AG04450 (cell line): Measurements from ENCODE around the gene H2AZ2. TPM values are rescaled to one million over a fixed set of nuclear protein-coding genes. Genes with fewer than 3 reads are reported as not detected.
"Not testable (repeated sequence)": the region's sequence is repeated elsewhere in the genome, so short reads cannot be mapped to it uniquely, and the experiment has no call there.

Source experiments
- CTCF ChIA-PET: fragments of 300-600, 350-600 bp; formaldehyde crosslinking; extraction: SDS; loops from one replicate; lab custom pipeline; 2022; ENCODE audit warnings: antibody characterized with exemption, inconsistent platforms; lab: Charles Lee
- POLR2A ChIA-PET: fragments of 350-600 bp; formaldehyde crosslinking; extraction: SDS; loops from one replicate; lab custom pipeline; 2021; ENCODE audit warnings: antibody characterized with exemption, inconsistent platforms; lab: Yijun Ruan, JAX
- DNase-seq: peaks from one replicate; pipeline ENCODE4 v3.0.0-alpha.2; 2011; ENCODE audit warnings: low read depth, low spot score
- H3K27ac ChIP-seq: one replicate; pipeline ENCODE4 v1.5.1; 2012; ENCODE audit warnings: low read depth, low read length, control low read depth
- H3K27me3 ChIP-seq: one replicate; pipeline ENCODE4 v1.6.0; 2012; ENCODE audit warnings: low read length; ENCODE audit not compliant: control insufficient read depth, insufficient read depth
- H3K4me3 ChIP-seq: 2 replicates; pipeline ENCODE4 v1.5.1; 2011; ENCODE audit warnings: mild to moderate bottlenecking, low read depth, low read length, control low read depth
- H3K9me3 ChIP-seq: 2 replicates; pipeline ENCODE4 v1.5.1; 2012; ENCODE audit warnings: low read length; ENCODE audit not compliant: control insufficient read depth, insufficient read depth
- CTCF ChIP-seq: IDR thresholded peaks from 2 replicates; pipeline ENCODE4 v1.5.1; 2011; ENCODE audit warnings: low read depth, low read length, control low read depth, inconsistent platforms
- polyA plus RNA-seq: library from polyadenylated mRNA; depleted of rRNA; stranded (reverse); fragments of >200 nt; gene quantifications from 2 replicates; pipeline ENCODE4 v1.2.3, GENCODE V29; 2011

Gene H2AZ2
- polyA plus RNA-seq, 1 experiment = 164 TPM

- Histone ChIP-seq H3K4me3 (no peak overlapping the region; the same call in 1 of the 2 replicates), H3K9me3 (no peaks in the 10 kb centered on the region), H3K27me3 (no peaks in the 10 kb centered on the region), H3K27ac (peak overlapping the region; percentile 42)
- POLR2A ChIA-PET = interaction anchor here (0.6 to 1.3 kb wide), 4 partner anchors 35 to 81 kb away, joined by 3 to 4 read pairs (median 3); partner anchors contain the start of gene PURB
- CTCF ChIA-PET = interaction anchor here (0.6 to 1.5 kb wide), 4 partner anchors 9 to 261 kb away, joined by 3 to 4 read pairs (median 4); no protein-coding TSS in a partner anchor
- DNase-seq = no peak
- TF ChIP-seq CTCF = no peak
These were observed 1.5 kb upstream of the H2AZ2 start for GRCh38 chr7:44849259-44849884.

- POLR2A ChIA-PET = interaction anchor here (0.7 to 1.9 kb wide), 11 partner anchors 19 to 273 kb away, joined by 3 to 6 read pairs (median 3); partner anchors contain the start of genes DDX56, PURB, TBRG4 and TMED4
- H3K9me3 ChIP-seq = no peaks in the 10 kb centered on the region
- peak overlapping the region; percentile 80 for H3K4me3 ChIP-seq
- TF ChIP-seq CTCF = peak; percentile 82
- CTCF ChIA-PET = interaction anchor here (0.5 to 1.7 kb wide), 10 partner anchors 31 to 288 kb away, joined by 3 to 10 read pairs (median 4); no protein-coding TSS in a partner anchor
- DNase-seq = peak; percentile 53
- no peaks in the 10 kb centered on the region for H3K27me3 ChIP-seq
- H3K27ac ChIP-seq = peak overlapping the region; percentile 77
These were observed 373 bp downstream of the H2AZ2 start for GRCh38 chr7:44847509-44847919.

- Histone ChIP-seq H3K4me3 (peak overlapping the region; percentile 80), H3K9me3 (no peaks in the 10 kb centered on the region), H3K27ac (peak overlapping the region; percentile 77), H3K27me3 (no peaks in the 10 kb centered on the region)
- POLR2A ChIA-PET = interaction anchor here (0.6 to 1.9 kb wide), 13 partner anchors 9 to 273 kb away, joined by 3 to 6 read pairs (median 3); partner anchors contain the start of genes DDX56, PURB and TMED4
- no peak for TF ChIP-seq CTCF
- DNase-seq = no peak
- CTCF ChIA-PET = interaction anchor here (0.5 to 2.3 kb wide), 17 partner anchors 11 to 289 kb away, joined by 3 to 10 read pairs (median 4); no protein-coding TSS in a partner anchor
These were observed 925 bp downstream of the H2AZ2 start for GRCh38 chr7:44846816-44847508.

GRCh38 chr7:44846390-44846789 is 1.5 kb downstream of the H2AZ2 start:
- H3K27me3 ChIP-seq, DNase-seq, H3K9me3 ChIP-seq, H3K27ac ChIP-seq: not testable (repeated sequence)
- ChIA-PET POLR2A (interaction anchor here (0.6 to 1.0 kb wide), 4 partner anchors 10 to 281 kb away, joined by 3 to 4 read pairs (median 4); partner anchors contain the start of gene PURB), CTCF (interaction anchor here (0.6 to 2.3 kb wide), 11 partner anchors 11 to 274 kb away, joined by 3 to 10 read pairs (median 3); no protein-coding TSS in a partner anchor)
- H3K4me3 ChIP-seq = peak overlapping the region; percentile 80

- ChIA-PET POLR2A (interaction anchor here (0.7 kb wide), 1 partner anchor 239 kb away, joined by 3 read pairs; the partner anchor contains the start of gene OGDH), CTCF (interaction anchor here (1.1 to 2.3 kb wide), 3 partner anchors 37 to 273 kb away, joined by 3 to 8 read pairs (median 4); no protein-coding TSS in a partner anchor)
- no peak for TF ChIP-seq CTCF
- Histone ChIP-seq H3K4me3 (no peak overlapping the region), H3K9me3 (no peaks in the 10 kb centered on the region), H3K27me3 (no peaks in the 10 kb centered on the region), H3K27ac (no peak overlapping the region)
- no peak for DNase-seq
These were observed 2.4 kb downstream of the H2AZ2 start for GRCh38 chr7:44845451-44845850.

GRCh38 chr7:44843440-44843839 is 4.4 kb downstream of the H2AZ2 start:
- H3K27me3 ChIP-seq, H3K4me3 ChIP-seq, H3K27ac ChIP-seq, DNase-seq, H3K9me3 ChIP-seq: not testable (repeated sequence)
- POLR2A ChIA-PET = interaction anchor here (0.7 kb wide), 1 partner anchor 261 kb away, joined by 3 read pairs; no protein-coding TSS in a partner anchor
- CTCF ChIA-PET = interaction anchor here (1.6 kb wide), 1 partner anchor 8 kb away, joined by 4 read pairs; no protein-coding TSS in a partner anchor

- POLR2A ChIA-PET, DNase-seq, H3K27ac ChIP-seq, H3K4me3 ChIP-seq, H3K9me3 ChIP-seq, H3K27me3 ChIP-seq: not testable (repeated sequence)
- CTCF ChIA-PET = interaction anchor here (0.6 kb wide), 1 partner anchor 8 kb away, joined by 4 read pairs; no protein-coding TSS in a partner anchor
These were observed 5.2 kb downstream of the H2AZ2 start for GRCh38 chr7:44842675-44843074.
